Astrocyte (in vitro differentiated cells and primary cell): ENCODE data around the gene DNASE1L2. TPM values are rescaled to one million over a fixed set of nuclear protein-coding genes. Genes with fewer than 3 reads are reported as not detected.
"Not testable (repeated sequence)": the region's sequence is repeated elsewhere in the genome, so short reads cannot be mapped to it uniquely, and the experiment has no call there.

Experiments
- DNase-seq: peaks from one replicate; pipeline ENCODE4 v3.0.0-alpha.2; 2010; ENCODE audit warnings: low read depth
- FAIRE-seq: peaks from 2 replicates; lab custom pipeline; 2011; peaks lifted over from hg19 to GRCh38; lab: Jason Lieb, UNC
- H2AFZ ChIP-seq: 2 replicates; pipeline ENCODE4 v1.6.0; 2012; ENCODE audit warnings: low read depth, low read length, inconsistent platforms
- H3K27ac ChIP-seq: 2 replicates; pipeline ENCODE4 v1.5.1; 2011; ENCODE audit warnings: low read depth, low read length, inconsistent platforms
- H3K27me3 ChIP-seq: 2 replicates; pipeline ENCODE4 v1.6.0; 2011; ENCODE audit warnings: low read length, inconsistent platforms; ENCODE audit not compliant: insufficient read depth
- H3K36me3 ChIP-seq: 2 replicates; pipeline ENCODE4 v1.5.1; 2011; ENCODE audit warnings: low read length, inconsistent platforms; ENCODE audit not compliant: insufficient read depth
- H3K4me1 ChIP-seq: 2 replicates; pipeline ENCODE4 v1.5.1; 2011; ENCODE audit warnings: low read length, inconsistent platforms; ENCODE audit not compliant: insufficient read depth
- H3K4me2 ChIP-seq: 2 replicates; pipeline ENCODE4 v1.6.0; 2012; ENCODE audit warnings: low read length, inconsistent platforms
- H3K4me3 ChIP-seq: 2 replicates; pipeline ENCODE4 v1.5.1; 2011; ENCODE audit warnings: low read depth, mild to moderate bottlenecking, low read length, inconsistent platforms; ENCODE audit not compliant: insufficient read depth
- H3K79me2 ChIP-seq: 2 replicates; pipeline ENCODE4 v1.6.0; 2012; ENCODE audit warnings: mild to moderate bottlenecking, low read length, inconsistent platforms; ENCODE audit not compliant: insufficient read depth
- H3K9ac ChIP-seq: 2 replicates; pipeline ENCODE4 v1.6.0; 2012; ENCODE audit warnings: mild to moderate bottlenecking, low read length, inconsistent platforms
- H3K9me3 ChIP-seq: 2 replicates; pipeline ENCODE4 v1.5.1; 2012; ENCODE audit warnings: low read depth, mild to moderate bottlenecking, low read length, inconsistent platforms; ENCODE audit not compliant: insufficient read depth
- H4K20me1 ChIP-seq: 2 replicates; pipeline ENCODE4 v1.6.0; 2012; ENCODE audit warnings: low read length, inconsistent platforms; ENCODE audit not compliant: insufficient read depth
- H3K27ac Mint-ChIP-seq: one replicate; pipeline ENCODE4 v1.8.0; 2021; ENCODE audit warnings: mild to moderate bottlenecking, mixed read lengths; ENCODE audit not compliant: unreplicated experiment
- H3K27me3 Mint-ChIP-seq: one replicate; pipeline ENCODE4 v1.8.0; 2021; ENCODE audit warnings: low read depth, mixed read lengths; ENCODE audit not compliant: unreplicated experiment
- H3K36me3 Mint-ChIP-seq: one replicate; pipeline ENCODE4 v1.8.0; 2021; ENCODE audit warnings: low read depth, mixed read lengths; ENCODE audit not compliant: unreplicated experiment
- H3K4me1 Mint-ChIP-seq: one replicate; pipeline ENCODE4 v1.8.0; 2021; ENCODE audit warnings: low read depth, mixed read lengths; ENCODE audit not compliant: unreplicated experiment
- H3K4me3 Mint-ChIP-seq: one replicate; pipeline ENCODE4 v1.8.0; 2021; ENCODE audit warnings: mild to moderate bottlenecking, moderate library complexity, mixed read lengths; ENCODE audit not compliant: unreplicated experiment
- H3K9me3 Mint-ChIP-seq: one replicate; pipeline ENCODE4 v1.8.0; 2021; ENCODE audit warnings: mild to moderate bottlenecking, mixed read lengths; ENCODE audit not compliant: unreplicated experiment
- CTCF ChIP-seq: IDR thresholded peaks from 2 replicates; pipeline ENCODE4 v1.5.1; 2011; ENCODE audit warnings: low read depth, mild to moderate bottlenecking, inconsistent platforms, low read length, moderate library complexity; ENCODE audit not compliant: insufficient read depth
- EZH2 ChIP-seq: IDR thresholded peaks from 2 replicates; pipeline ENCODE4 v1.6.1; 2012; ENCODE audit warnings: mild to moderate bottlenecking, low read length, inconsistent platforms; ENCODE audit not compliant: insufficient read depth
- total RNA-seq: library from RNA; stranded (reverse); gene quantifications from 2 replicates; pipeline ENCODE4 v1.2.1, GENCODE V29; 2021

DNASE1L2 gene
- total RNA-seq, 1 donor from 2014 or later: 1.3 TPM

DNA sequence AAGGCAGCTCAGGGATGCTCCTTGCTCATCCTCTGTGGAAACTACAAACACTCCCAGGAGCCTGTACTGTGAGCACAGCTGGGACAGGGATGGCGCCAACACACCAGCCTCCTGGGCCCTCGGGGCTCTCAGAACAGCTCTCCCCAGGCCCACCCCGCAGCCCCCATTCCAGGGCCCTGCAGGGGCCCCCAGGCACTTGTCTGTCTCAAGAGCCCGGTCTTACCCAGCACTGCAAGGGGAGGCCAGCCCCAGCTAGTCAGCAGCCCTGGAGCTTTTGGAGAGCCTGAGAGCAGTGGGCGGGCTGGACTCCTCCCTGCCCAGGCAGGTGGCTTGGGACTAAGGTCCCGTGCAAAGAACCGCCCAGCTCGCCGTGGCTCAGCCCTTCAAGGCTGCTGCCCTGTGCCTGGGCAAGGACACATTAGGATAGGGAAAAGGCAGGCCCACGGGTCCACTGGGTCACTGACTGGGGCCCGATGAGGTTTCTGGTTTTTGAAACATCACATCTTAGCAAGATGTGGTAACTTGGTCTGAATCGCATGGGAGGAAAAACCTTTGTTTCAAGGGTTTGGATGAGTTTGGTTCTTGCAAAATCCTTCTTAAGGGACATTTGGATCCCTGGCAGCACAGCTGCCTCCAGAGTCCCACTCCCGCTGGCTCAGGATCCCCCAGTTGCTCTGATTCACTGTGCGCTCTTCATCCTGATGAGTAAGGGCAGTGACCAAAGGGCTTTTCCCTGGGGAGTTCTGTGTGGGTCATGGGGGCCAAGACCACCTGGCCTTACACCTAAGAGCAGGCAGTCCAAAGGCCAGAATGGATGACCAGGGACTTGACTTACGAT is 2.8 kb downstream of the DNASE1L2 start:
- Mint-ChIP-seq H3K27ac (no peak overlapping the region), H3K9me3 (no peaks in the 10 kb centered on the region), H3K4me3 (no peak overlapping the region), H3K36me3 (peaks cover 5% of the 10 kb centered on the region), H3K4me1 (no peaks in the 10 kb centered on the region), H3K27me3 (no peaks in the 10 kb centered on the region)
- H3K27me3 ChIP-seq: peaks cover 4% of the 10 kb centered on the region
- no peak overlapping the region for H3K27ac ChIP-seq
- H3K36me3 ChIP-seq: no peaks in the 10 kb centered on the region
- H3K4me3 ChIP-seq: no peak overlapping the region
- H3K4me1 ChIP-seq: peaks cover 10% of the 10 kb centered on the region
- no peak overlapping the region for H3K9ac ChIP-seq
- H2AFZ ChIP-seq: no peak overlapping the region
- no peak for DNase-seq
- no peak overlapping the region for H3K4me2 ChIP-seq
- no peaks in the 10 kb centered on the region for H3K9me3 ChIP-seq
- FAIRE-seq: no peak
- peaks cover 33% of the 10 kb centered on the region for H4K20me1 ChIP-seq
- H3K79me2 ChIP-seq: no peaks in the 10 kb centered on the region
- TF ChIP-seq EZH2 (no peak), CTCF (no peak)

DNA sequence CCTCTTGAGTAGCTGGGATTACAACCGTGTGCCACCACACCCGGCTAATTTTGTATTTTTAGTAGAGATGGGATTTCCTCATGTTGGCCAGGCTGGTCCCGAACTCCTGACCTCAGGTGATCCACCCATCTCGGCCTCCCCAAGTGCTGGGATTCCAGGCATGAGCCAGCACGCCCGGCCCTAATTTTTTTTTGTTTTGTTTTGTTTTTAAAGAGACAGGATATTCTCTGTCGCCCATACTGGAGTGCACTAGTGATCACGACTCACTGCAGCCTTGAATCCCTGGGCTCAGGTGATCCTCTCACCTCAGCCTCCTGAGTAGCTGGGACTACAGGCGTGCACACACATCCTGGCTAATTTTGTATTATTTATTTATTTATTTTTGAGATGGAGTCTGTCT is 4.1 kb downstream of the DNASE1L2 start:
- H3K9me3 Mint-ChIP-seq, H3K36me3 ChIP-seq, H3K27me3 Mint-ChIP-seq, H3K4me3 Mint-ChIP-seq, H3K4me1 Mint-ChIP-seq, H3K4me2 ChIP-seq, H3K27ac Mint-ChIP-seq, H3K36me3 Mint-ChIP-seq, FAIRE-seq, H3K27ac ChIP-seq, H3K27me3 ChIP-seq, H3K9me3 ChIP-seq, H3K79me2 ChIP-seq, H2AFZ ChIP-seq, H3K9ac ChIP-seq, DNase-seq, H3K4me3 ChIP-seq: not testable (repeated sequence)
- Histone ChIP-seq H4K20me1 (peaks cover 34% of the 10 kb centered on the region), H3K4me1 (peaks cover 10% of the 10 kb centered on the region)

- Mint-ChIP-seq H3K9me3 (no peaks in the 10 kb centered on the region), H3K27ac (no peak overlapping the region), H3K27me3 (no peaks in the 10 kb centered on the region), H3K4me3 (no peak overlapping the region), H3K4me1 (no peaks in the 10 kb centered on the region), H3K36me3 (peaks cover 12% of the 10 kb centered on the region)
- no peak for FAIRE-seq
- Histone ChIP-seq H2AFZ (no peak overlapping the region), H4K20me1 (peaks cover 23% of the 10 kb centered on the region), H3K4me2 (no peak overlapping the region), H3K27ac (no peak overlapping the region), H3K27me3 (peaks cover 2% of the 10 kb centered on the region), H3K79me2 (no peaks in the 10 kb centered on the region), H3K9me3 (no peaks in the 10 kb centered on the region), H3K4me1 (no peaks in the 10 kb centered on the region), H3K4me3 (no peak overlapping the region), H3K36me3 (peaks cover 8% of the 10 kb centered on the region), H3K9ac (no peak overlapping the region)
- DNase-seq: no peak
- no peak for TF ChIP-seq EZH2
- no peak for TF ChIP-seq CTCF
These were observed 6.4 kb downstream of the DNASE1L2 start for GRCh38 chr16:2242598-2242997.
